Measurements from ENCODE around the gene CELA1.

Gene CELA1

DNA sequence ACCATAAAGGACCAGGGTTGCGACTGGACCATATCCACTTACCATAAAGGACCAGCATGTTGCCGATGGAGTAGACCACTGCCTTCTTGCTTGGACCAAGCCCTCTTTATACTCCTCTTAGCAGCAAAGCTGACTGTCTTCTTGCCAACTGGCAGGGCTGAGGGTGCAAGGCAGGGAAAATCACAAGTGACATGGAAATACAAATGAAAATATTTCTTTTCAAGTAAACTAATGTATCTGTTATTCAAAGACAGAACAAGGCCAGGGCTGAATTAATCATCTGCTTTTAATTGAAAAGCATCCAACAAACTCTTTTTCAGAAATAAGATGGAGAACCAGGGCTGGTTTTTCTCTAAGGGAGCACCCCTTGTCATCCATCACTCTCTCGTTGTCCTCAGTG lies at the start of gene CELA1:
TSS of gene CELA1 (minus strand) at position 99 of the 400 bp plus-strand sequence. CDS start at position 58, 41 bp downstream.
- no peak for DNase-seq

DNA sequence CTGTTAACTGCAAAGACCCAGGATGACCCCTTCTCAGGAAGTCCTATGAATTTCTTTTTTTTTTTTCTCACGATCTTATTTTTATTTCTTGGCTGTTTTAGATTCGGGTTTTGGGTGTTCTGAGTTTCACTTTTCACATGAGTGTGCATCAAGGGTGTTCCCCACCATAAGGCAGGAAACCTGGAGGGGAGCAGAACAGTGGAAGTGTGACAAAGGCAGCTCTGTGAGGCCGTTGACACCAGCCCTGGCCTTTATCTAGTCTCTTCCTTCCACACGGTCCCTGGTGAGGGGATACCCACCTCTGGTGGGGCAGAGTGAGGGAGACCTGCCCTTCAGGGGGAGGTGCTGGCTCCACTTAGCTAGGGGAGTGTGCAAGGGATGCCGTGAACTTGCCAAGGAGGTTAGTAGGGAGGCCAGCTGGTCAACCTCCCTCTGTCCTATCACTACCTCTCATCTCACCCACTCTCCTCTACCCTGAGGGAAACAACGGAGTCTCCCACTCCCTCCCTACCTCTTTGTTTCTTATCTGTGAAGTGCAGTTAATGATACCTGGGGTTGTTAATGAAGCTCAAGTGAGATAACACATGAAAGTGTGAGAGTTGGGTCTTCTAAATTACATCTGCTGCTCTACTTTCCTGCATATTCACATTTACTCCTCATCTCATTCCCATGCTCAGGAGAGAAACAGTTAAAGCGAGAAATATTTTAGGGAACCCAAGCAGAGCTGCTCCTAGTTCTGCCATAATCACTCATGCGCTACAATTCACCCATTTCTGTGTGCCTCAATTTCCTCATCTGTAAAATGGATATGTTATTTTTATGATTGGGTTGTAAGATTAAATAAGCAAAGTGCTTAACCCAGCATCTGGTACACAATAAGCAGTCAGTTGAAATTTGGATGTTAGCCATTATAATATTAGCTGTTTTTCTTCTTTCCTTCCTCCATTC lies 49.1 kb upstream of the CELA1 start:
- no peak for DNase-seq

DNA sequence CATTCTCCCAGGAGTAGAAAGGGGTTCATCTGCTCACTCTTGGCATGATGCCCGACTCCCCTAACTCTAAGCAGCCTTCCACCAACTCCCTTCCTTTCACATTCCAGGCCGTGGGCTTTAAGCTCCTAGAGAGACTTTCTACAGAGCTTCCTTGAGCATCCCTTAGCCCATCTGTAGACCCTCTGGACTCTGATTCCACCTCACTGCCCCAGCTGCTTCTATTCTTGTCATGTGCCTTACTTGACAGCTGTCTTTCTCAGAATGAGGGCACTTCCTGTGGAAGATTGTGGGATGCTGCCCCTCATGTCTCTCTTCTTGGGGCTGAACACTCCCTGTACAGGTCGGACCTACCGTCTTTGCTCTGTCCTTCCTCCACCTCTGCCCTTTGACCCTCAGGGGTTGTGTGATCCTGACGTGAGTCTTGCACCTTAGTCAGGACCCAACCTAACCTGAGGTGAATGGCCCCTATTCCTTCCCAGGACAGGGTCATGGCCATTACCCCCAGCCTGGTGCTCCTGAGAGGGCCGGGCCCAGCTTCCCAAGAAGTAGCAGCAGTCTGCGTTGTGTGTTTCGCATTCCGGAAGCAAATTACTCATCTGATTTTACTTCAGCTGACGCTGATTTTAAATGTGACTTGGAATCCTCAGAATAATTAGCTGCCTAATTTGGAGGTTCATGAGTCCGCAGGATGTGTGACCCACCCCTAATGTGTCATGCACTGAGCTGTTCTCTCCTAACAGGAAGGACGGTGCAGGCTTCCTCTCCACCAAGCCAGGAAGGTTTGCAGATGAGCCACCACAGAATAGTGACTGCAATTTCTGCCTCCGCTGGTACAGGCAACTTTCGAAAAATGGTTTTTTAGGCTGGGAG lies 47.4 kb upstream of the CELA1 start:
- no peak for DNase-seq

DNA sequence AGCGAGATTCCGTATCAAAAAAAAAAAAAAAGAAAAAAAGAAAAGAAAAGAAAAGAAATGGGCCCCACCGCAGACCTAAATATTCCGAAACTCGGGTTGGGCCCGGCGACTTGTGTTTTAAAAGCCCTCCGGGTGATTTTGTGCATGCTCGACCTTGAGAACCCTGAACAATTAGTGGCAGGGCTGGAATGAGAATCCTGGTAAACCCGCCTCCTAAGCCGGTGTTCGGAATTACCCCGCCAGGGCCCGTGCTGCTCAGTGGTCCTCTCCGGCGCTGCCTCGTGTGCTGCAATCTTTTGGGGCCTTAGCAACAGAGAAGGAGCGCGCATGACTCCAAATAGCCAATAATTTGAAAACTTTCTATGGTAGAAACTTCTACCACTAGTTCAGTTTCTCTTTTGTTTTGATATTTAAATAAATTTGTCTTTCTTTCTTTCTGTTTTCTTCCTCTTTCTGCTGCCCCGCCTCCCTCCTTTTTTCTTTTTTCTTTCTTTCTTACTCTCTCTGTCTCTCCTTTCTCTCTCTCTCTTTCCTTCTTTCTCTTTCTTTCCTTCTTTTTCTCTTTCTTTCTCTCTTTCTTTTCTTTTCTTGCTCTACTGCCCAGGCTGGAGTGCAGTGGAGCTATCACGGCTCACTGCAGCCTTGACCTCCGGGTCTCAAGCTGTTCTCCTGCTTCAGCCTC lies 46.2 kb upstream of the CELA1 start:
- no peak for DNase-seq

DNA sequence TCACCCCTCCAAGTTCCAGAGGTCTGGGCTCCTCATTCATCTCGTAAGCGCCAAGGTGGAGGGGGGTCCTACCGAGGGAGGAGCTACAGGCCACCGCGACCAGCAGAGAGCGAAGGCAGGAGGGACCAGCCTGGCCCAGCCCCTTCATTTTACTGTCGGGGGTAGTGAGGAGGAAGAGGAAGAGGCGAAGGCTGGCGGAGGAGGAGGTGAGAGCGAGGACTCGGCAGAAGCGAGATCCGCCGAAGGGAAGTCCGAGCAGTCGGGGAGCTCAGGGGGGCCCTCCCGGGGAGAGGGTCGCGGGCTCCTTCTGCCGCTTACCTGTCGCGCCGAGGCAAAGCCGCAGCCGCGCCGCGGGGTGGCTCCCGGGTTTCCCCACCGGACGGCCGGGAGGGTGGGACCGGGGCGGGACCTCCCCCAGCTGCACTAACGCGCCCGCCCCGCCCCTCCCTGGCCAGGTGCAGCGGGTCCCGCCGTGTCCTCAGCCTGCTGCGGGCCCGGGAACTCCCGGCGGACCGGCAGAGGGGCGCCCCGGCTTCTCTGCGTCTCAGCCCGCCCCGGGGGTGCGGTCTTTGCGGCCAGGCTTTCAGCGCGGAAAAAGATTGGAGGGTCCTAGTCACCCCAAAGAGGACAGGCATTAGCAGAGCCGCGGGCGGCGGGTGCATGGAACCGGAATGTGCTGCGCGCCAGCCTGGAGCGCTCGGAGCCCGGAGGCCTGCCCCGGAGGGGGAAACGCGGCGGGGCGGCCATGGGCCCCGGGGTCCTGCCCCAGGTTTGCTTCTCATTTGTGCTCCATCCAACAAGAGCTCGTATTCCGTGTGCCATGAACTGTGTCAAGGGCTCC lies 45.0 kb upstream of the CELA1 start, which contains the start of gene GALNT6:
TSS of gene GALNT6 (minus strand) at position 124 of the 841 bp plus-strand sequence. CDS start 11,625 bp downstream, outside the sequence.
- peak; percentile 4 to 50 for DNase-seq

DNA sequence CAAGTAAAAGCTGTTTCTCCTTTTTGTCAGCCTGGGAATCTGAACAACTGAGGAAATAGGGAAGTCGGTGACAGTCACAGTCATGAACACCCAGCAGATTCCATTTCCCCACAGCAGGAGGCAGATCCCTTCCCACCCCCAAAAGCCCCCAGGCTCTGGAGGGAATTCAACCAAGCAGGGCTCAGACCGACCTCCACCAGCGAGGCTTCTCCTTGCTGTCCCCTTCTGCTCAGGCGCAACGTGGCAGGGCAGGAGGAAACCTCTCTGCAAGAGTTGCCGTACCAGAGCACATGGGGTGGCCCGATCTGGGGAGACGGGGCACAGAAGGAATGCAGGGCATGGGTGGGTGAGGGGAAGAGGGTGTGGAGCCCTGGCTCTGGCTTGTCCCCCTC lies 44.4 kb upstream of the CELA1 start:
- DNase-seq, result no peak

DNA sequence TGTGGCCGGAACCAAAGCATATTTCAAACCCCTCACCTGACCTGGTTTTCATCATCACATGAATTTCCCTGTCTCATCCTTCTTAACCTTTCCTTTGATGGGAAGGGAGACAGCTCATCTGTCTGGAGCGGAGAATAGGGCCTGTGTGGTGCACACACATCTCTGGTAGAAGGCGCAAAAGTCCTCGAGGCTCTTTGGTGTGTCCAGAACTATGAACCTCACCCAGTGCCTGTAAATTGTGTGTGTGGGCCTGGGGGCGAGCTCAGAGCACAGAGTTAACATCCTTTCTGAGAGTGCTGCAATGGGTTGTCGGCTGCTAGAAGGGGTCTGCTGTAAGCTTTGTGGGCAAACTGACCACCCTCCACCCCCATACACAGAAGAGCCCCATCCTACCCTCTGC lies 44.0 kb upstream of the CELA1 start:
- no peak for DNase-seq

DNA sequence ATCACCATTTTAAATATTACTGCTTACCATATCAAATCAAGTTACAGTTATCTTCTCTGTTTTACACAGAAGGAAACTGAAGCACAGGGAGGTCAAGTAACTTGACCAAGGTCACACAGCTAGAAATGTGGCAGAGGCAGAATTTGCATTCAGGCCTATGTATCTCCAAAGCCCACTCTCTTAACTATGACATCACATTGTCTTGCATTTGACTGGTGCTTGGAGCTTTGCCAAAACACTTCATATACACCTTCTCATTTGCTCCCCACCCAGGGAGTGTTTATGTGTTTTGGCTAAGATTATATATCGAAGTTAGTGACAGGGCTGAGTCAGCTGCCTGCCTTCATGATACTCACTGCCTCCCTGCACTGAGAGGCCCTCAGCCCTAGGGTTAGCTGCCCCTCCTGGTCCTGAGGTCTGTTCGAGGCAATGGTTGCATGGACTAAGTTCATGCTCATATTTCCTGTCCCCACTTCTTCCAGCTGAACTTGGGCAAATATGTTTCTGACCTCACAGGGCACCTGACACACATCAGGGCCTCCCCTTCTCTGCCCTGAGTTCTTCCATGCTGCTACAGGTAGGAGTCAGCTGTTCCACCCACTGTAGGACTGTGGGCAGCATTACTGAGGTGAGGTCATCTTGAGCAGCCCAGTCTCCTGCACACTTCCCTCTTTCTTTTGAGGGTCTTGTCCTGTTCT lies 43.0 kb upstream of the CELA1 start:
- DNase-seq, result no peak

DNA sequence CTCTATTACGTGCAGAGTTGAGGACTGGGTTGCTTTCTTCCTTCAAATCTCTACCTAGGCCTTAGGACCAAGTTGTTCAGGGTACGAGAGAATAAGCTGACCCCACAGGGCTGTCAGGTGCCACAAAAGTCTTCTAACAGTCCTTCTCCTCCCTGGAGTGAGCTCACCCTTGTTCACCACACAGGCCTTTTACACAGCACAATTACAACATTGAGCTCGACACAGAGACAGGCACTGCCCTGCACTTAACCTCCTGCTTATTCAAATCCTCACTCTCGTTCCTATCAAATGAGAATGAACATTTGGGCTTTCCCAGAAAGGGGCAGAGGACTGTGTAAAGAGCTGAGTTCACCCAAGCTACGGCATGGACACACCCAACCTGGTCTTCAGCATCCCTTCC lies 42.4 kb upstream of the CELA1 start:
- DNase-seq, result no peak

DNA sequence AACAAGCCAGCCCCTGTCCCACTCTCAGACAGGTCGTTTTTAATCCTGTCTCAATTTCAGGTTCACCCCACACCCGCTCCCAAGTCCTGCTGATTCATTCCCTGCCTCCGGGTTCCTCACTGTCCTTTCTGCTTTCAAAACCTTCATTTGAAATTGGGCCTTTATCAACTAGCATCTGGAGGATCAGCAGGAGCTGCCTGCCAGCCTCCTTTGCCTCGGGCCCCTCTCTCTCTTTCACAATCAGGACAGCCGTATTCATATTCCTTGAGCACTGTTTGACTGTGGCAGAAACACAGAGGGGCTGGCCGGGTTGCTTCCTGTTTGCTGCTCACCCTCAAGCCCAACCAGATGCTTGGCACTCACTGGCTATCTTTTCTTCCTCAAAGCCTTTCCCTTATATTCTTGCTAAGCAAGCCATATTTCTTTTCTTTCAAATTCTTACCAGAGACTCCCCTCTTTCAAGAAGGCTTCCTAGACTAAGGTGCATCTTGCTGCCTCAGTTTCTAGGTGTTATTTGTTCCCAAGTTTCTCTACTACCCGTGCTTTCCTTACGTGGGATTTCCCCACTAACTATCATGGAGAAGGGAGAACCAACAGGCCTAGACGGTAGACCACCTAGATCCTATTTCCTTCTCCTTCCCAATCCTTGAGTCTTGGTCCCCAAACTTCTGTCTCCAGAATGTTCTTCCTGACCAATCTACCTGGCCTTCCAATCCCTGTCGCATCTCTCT lies 41.8 kb upstream of the CELA1 start:
- no peak for DNase-seq

DNA sequence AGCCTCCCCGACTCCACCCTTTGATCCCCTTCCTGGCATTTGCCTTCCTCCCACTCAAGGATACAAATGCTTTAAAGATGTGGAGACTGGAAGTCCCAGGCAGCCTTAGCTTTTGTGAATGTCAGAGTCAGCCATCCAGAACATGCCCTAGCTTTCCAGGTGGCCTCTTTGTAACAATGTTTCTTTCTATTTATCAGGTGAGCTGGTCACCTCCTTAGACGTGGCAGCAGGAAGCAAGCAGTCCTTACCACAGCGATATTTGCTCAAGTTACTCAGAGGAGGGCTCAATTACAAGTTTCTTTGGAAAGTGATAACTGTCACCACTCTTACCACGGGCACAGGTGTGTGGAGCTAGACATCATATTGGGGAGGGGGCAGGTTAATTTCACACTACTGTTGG lies 39.9 kb upstream of the CELA1 start:
- no peak for DNase-seq

DNA sequence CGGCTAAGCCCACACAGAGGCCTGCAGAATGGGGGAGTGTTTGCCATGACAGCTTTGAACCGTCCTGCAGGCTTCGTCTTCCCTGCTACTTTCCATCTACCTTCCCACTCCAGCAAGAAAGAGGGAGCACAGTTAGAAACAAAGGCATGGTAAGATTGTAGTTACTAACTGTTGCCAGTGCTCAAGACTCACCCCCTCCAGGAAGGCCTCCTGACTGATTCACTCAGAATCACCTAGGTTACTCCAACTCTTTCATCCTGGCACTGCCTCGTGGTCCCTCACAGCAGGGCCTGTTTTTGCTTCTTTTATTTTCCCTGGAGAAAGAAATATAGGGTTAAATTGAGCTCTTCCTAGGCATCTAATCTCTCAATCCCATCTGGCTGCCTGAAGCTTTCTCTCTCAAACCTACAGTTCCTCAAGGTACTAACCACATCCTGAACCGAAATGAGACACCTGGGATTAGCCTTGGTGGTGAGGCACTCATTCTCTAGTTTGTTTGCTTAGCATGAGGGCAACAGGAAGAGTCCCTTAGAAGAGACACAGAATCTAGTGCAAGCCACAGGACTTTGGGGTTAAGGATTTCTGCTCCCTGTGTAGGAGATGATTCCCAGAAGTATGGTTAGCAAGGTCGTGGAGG lies 36.9 kb upstream of the CELA1 start:
- no peak for DNase-seq

DNA sequence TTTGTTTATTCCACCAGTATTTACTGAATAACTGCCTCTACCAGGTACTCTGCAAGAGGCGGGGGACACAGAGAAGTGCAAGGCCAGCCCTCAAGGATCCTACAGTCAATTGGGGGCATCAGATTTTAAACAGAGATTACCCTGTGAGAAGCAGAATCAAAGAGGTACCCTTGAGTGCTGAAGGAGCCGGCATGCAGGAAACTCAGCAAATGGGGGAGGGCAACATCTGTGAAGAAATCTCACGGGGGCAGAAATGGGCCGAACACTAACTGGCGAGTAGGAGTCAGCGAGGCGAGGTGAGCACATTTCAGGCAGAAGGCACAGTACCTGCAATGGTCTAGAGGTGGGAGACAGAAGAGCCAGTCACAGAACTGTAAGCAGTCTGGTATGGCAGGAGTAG lies 35.7 kb upstream of the CELA1 start:
- DNase-seq, result no peak

DNA sequence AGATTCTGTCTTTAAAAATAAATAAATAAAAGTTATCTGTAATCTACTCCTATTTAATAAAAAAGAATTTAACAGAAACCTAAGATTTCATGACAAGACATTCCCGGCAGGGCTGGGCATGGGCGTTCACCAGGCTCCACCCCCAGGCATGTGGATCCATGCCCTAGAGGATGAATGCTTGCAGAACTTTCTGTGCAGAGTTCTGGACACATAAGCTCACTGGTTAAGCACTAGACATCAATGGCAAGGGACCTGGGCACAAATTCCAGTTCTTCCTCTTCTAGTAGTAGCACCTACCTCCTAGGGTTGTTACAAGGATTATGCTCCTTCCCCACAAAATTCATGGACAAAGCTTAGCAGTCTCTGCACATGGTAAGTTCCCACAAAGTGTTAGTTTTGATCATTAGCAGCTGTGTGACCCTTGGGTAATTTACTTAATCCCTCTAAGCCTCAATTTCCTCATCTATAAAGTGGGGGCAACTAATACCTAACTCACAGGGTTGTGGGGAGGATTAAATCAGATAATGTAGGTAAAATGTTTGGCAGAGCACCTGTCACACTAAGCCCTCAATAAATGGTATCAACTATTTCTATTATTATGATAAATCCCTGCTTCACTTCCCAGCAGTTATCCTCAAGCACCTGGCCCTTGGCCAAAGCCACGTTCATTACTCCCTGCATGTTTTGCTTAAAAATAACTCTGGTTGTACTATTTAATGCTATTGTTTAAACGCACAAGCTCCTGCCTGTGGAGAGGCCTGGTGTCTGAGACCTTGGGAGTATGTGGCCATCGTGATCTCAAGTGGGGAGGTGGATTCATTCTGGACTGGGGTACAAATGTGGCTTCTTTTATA lies 35.0 kb upstream of the CELA1 start:
- DNase-seq, result no peak

DNA sequence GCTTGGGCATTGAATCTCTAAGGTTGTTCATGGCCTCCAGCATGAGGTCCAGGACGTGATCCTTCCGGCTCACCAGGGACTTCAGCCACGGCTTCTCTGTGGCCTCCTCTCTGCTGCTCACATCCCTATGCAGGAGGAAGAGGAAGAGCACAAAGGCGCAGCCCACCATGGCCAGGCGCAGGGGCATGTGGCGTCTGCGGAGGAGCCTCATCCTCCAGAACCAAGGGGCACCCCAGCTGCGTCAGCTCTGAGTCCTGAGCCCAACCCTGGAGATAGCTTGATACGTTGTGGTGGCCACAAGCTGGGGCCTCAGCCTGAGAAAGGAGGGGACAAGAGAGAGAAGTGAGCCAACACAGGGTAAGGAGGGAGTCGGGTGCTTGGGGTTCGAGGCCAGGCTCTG lies 33.1 kb upstream of the CELA1 start:
- no peak for DNase-seq

DNA sequence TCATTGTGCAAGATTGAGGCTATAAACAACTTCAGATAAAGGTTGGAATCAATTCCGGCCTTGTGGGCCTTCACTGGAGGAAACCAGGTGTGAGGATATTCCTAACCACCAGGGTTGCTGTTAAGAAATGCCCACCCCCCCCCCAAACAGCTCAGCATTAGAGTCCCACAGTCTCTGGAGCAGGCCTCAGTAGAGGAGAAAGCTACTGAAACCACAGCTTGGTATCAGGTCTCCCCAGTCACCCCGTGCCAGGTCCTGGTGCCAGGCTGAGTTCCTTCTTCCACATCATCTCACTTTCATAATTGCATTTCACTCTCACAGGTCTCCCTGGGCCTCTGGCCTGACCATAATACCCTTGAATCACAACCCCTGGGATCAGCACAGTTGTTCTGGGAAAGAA lies 32.3 kb upstream of the CELA1 start:
- no peak for DNase-seq

DNA sequence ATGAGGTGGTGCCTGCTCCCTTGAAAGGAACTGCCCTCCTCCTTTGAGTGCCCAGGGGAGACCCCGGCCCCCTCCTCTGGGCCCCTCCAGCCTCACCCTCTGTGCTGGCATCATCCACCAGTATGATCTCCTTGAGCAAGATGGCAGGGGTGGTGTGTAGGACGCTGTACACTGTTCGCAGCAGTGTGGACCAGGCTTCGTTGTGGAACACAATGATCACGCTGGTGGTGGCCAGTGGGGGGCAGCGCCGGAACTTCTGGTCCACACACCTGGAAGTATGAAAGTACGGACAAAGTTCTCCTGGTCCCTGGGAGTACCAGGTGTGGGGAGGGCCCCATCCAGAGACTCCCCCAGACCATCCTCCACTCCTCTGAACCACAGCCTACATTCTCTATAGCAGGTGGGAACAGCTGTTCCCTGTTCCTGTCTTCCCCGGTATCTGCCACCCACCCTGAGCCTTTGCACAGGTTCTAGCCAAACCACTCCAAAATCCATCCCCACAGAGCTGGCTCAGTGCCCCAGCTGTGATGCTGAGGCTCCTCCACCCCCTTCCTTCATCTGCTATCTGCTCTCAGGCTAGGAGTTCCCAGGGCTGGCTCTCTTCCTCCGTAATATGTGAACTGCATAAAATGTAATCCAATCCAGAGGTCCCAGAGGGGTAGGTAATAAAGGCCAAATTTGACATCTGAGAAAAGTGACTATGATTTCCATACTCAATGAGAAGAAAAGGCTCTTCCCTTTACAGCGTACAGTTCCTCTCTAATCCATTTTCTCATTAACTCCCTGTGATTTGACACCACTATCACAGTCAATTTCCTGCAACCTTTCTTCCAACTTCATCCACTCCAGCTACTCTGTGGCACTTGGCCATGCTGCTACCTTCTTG lies 30.9 kb upstream of the CELA1 start:
- DNase-seq, result no peak

DNA sequence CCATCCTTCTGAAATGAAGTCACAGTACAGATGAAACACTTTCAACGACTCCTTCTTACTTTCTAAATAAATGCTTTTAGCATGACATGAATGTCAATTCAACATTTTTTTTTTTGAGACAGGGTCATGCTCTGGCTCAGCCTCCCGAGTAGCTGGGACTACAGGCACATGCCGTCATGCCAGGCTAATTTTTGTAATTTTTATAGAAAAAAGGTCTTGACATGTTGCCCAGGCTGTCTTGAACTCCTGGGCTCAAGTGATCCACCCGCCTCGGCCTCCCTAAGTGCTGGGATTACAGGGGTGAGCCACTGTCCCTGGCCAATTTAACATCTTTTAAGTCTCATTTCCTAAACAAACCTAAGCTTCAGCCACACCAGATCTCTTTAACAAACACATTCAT lies 28.4 kb upstream of the CELA1 start:
- DNase-seq, result no peak

Data from NCI-H1930 (cell line).